NCI-H1417 (cell line): ENCODE results near the gene PCYT1B.

Experiments
- DNase-seq, 3 experiments: peaks; one replicate each; lab custom pipeline; 2025; lab: John Stamatoyannopoulos, UW

Gene PCYT1B

GRCh38 chrX:24526616-24527015 lies 120.5 kb downstream of the PCYT1B start:
- no peak for DNase-seq

GRCh38 chrX:24525455-24525854 lies 121.7 kb downstream of the PCYT1B start:
- DNase-seq = no peak

GRCh38 chrX:24520472-24520871 lies 126.7 kb downstream of the PCYT1B start:
- no peak for DNase-seq

- DNase-seq = peak in 1 of 3 experiments; percentile 57
Measured at GRCh38 chrX:24515447-24515846, 131.7 kb downstream of the PCYT1B start.

GRCh38 chrX:24513416-24513815 lies 133.7 kb downstream of the PCYT1B start:
- no peak for DNase-seq

GRCh38 chrX:24508375-24508774 lies 138.8 kb downstream of the PCYT1B start:
- DNase-seq = no peak
